ENCODE results near the gene NIPAL1.

Gene NIPAL1

DNA sequence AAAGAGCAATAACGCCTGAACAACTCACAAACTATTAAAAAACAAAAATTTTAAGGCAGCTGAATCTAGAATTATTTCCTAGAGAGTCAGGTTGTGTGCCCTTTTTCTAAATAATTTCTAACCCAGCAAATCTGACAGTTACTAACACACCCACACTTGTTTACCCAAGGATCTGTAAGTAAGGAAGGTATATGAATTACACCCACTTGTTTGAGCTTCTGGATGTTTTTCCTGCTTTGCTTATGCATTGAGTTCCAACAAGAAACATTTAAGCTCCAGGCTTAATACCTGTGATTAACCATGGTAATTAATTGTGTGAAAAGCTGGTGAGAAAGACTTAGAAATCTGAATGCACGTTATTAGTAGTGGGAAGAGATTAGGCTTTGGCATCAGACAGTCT, 1.5 kb downstream of the NIPAL1 start:
- no peak overlapping the region for H3K9ac ChIP-seq
- no peaks in the 10 kb centered on the region for H3K36me3 ChIP-seq
- no peak overlapping the region for H3K27ac ChIP-seq
- H3K4me1 ChIP-seq: peaks cover 5 to 17% (median 12%) of the 10 kb centered on the region in 10 experiments; a peak in 15 of 20 replicates
- no peak overlapping the region for H3K4me2 ChIP-seq
- peaks cover 0 to 4% (median 0%) of the 10 kb centered on the region in 11 experiments; a peak in 1 of 22 replicates for H4K20me1 ChIP-seq
- peaks cover 7 to 24% (median 18%) of the 10 kb centered on the region in 11 experiments; a peak in 21 of 22 replicates for H3K27me3 ChIP-seq
- no peak for TF ChIP-seq Cebpa-rat (IDR thresholded peaks at IDR 0.05)
- H3K9me3 ChIP-seq (replicated peaks in 1 of 11): no peaks in the 10 kb centered on the region; a peak in 1 of 22 replicates
- H3K4me3 ChIP-seq: no peak overlapping the region

DNA sequence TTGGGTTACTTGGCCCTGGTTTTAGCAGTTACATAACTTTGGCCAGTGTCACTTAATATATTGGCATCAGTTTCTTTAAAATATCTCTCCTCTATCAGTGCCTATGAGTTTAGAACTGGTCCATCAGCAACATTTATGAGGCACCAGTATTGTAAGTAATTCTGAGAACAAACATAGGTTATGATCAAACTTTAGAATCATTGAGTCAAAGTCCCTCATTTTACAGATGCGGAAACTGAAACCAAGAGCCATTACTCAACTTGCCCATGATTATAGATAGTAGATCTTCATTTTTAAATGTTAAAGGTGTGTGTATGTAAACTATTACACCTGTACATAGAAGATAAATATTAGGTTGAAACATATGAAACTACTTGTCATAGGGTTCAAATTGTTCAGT, 4.5 kb downstream of the NIPAL1 start:
- TF ChIP-seq Cebpa-rat (IDR thresholded peaks at IDR 0.05): no peak
- Histone ChIP-seq H3K9ac (no peak overlapping the region), H3K27ac (no peak overlapping the region), H3K4me1 (peaks cover 0 to 10% (median 7%) of the 10 kb centered on the region in 10 experiments; a peak in 9 of 20 replicates), H3K27me3 (peaks cover 7 to 24% (median 18%) of the 10 kb centered on the region in 11 experiments; a peak in 21 of 22 replicates), H3K36me3 (no peaks in the 10 kb centered on the region), H3K9me3 (replicated peaks in 1 of 11) (no peaks in the 10 kb centered on the region), H4K20me1 (peaks cover 0 to 4% (median 0%) of the 10 kb centered on the region in 11 experiments; a peak in 1 of 22 replicates), H3K4me3 (no peak overlapping the region), H3K4me2 (no peak overlapping the region)

DNA sequence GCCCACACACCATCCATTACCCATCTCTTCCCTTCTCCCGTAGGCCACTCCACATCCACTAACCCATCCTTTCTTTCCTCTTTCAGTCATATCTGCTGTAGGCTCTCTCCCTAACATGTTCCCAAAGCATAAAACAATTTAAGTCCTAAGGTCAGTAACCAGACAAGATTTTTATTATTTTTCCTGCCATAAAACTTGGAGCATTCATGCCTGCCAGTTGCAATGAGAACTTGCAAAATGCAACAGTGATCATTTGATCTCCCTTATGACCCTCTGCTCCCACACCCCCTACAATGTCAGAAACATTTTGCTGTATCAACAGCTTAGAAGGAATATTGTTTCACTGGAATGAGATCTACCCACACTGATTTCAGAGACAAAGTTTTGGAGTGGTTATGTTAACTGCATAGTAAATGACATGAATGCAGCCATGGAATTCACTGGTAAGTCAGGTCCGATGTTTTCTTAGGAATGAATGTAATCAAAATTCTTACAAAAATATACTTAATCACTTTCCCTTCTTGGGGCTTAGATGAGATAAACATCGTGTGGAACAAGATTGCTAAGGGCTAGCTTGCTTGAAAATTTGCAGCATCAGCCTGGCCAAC, 5.7 kb downstream of the NIPAL1 start:
- no peaks in the 10 kb centered on the region for H3K36me3 ChIP-seq
- no peak overlapping the region for H3K4me3 ChIP-seq
- H3K9me3 ChIP-seq (replicated peaks in 1 of 11): no peaks in the 10 kb centered on the region
- peaks cover 3 to 18% (median 12%) of the 10 kb centered on the region in 11 experiments; a peak in 21 of 22 replicates for H3K27me3 ChIP-seq
- H3K27ac ChIP-seq: no peak overlapping the region
- no peak for TF ChIP-seq Cebpa-rat (IDR thresholded peaks at IDR 0.05)
- H3K4me2 ChIP-seq: no peak overlapping the region
- peaks cover 0 to 4% (median 0%) of the 10 kb centered on the region in 11 experiments; a peak in 1 of 22 replicates for H4K20me1 ChIP-seq
- no peak overlapping the region for H3K9ac ChIP-seq
- H3K4me1 ChIP-seq: peaks cover 0 to 3% (median 2%) of the 10 kb centered on the region in 10 experiments; a peak in 7 of 20 replicates

DNA sequence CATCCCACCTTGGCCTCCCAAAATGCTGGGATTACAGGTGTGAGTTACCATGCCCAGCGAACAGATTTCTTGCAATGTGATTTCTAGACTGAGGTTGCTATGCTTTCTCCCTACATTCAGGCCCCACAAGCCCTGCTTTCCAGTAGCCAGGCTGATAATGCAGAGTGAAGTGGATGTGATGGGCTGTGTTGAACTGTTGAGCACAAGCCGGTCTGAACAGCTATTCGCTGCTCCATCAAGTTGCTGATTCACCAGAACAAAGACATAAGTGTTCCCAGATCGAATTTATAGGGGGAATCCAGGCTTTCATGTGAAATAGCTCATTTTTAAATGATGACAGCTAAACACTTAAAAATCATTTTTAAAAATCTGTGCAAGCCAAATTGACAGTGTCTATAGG, 8.0 kb downstream of the NIPAL1 start:
- H3K27me3 ChIP-seq: no peaks in the 10 kb centered on the region
- peaks cover 0 to 7% (median 0%) of the 10 kb centered on the region in 10 experiments; a peak in 1 of 20 replicates for H3K4me1 ChIP-seq
- H3K9me3 ChIP-seq (replicated peaks in 1 of 11): peaks cover 0 to 5% (median 0%) of the 10 kb centered on the region in 11 experiments; a peak in 1 of 22 replicates
- H3K36me3 ChIP-seq: no peaks in the 10 kb centered on the region
- no peak overlapping the region for H3K27ac ChIP-seq
- no peak for TF ChIP-seq Cebpa-rat (IDR thresholded peaks at IDR 0.05)
- H3K4me3 ChIP-seq: no peak overlapping the region
- H3K4me2 ChIP-seq: no peak overlapping the region
- no peaks in the 10 kb centered on the region for H4K20me1 ChIP-seq
- H3K9ac ChIP-seq: no peak overlapping the region

DNA sequence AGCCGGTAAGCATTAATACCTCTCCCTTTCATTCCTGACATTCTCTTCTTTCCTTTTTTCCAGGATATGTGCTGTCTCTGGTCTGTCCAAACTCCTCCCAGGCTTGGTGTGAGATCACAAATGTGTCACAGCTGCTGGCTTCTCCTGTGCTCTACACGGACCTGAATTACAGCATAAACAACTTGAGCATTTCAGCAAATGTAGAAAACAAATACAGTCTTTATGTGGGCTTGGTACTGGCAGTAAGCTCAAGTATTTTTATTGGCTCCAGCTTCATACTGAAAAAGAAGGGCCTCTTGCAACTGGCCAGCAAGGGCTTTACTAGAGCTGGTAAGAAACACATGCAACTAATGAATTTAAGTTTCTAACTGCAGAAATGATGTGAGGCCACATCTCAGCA, 8.4 kb downstream of the NIPAL1 start:
- Histone ChIP-seq H3K9ac (no peak overlapping the region), H3K27ac (no peak overlapping the region), H3K27me3 (no peaks in the 10 kb centered on the region), H4K20me1 (no peaks in the 10 kb centered on the region), H3K4me2 (no peak overlapping the region), H3K4me3 (no peak overlapping the region), H3K4me1 (peaks cover 0 to 7% (median 0%) of the 10 kb centered on the region in 10 experiments; a peak in 1 of 20 replicates), H3K36me3 (no peaks in the 10 kb centered on the region), H3K9me3 (replicated peaks in 1 of 11) (peaks cover 0 to 5% (median 0%) of the 10 kb centered on the region in 11 experiments; a peak in 1 of 22 replicates)
- no peak for TF ChIP-seq Cebpa-rat (IDR thresholded peaks at IDR 0.05)

DNA sequence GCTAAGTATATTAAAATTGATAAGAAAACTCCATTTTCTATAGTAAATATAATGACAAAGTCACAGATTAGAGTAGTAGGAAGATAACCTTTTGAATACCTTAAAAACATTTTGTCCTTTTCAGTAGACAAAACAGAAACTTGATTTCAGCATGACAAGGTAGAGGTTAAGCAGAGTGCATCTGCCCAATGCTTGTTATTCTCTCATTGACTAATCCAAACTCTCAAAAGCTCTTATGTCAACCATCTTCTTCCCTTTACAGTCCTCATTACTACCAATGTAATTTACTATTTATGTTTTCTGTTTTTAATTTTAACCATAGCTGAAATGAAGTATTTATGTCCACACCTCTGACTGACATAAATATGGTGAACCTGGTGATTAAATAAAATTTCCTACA, 11.1 kb downstream of the NIPAL1 start:
- peaks cover 0 to 7% (median 0%) of the 10 kb centered on the region in 10 experiments; a peak in 1 of 20 replicates for H3K4me1 ChIP-seq
- peaks cover 0 to 5% (median 0%) of the 10 kb centered on the region in 11 experiments; a peak in 1 of 22 replicates for H3K9me3 ChIP-seq (replicated peaks in 1 of 11)
- no peak overlapping the region for H3K4me2 ChIP-seq
- H4K20me1 ChIP-seq: no peaks in the 10 kb centered on the region
- H3K9ac ChIP-seq: no peak overlapping the region
- no peak overlapping the region for H3K4me3 ChIP-seq
- no peak for TF ChIP-seq Cebpa-rat (IDR thresholded peaks at IDR 0.05)
- no peaks in the 10 kb centered on the region for H3K27me3 ChIP-seq
- H3K36me3 ChIP-seq: no peaks in the 10 kb centered on the region
- no peak overlapping the region for H3K27ac ChIP-seq

DNA sequence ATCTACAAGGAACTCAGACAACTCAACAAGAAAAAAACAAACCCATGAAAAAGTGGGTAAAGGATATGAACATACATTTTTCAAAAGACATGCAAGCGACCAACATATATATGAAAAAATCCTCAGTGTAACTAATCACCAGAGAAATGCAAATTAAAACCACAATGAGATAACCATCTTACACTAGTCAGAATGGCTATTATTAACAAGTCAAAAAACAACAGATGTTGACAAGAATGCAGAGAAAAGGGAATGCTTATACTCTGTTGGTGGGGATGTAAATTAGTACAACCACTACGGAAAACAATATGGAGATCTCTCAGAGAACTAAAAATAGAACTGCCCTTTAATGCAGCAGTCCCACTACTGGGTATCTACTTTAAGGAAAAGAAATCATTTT, 12.1 kb downstream of the NIPAL1 start:
- Histone ChIP-seq H3K36me3 (no peaks in the 10 kb centered on the region), H3K9ac (no peak overlapping the region), H4K20me1 (no peaks in the 10 kb centered on the region), H3K27me3 (no peaks in the 10 kb centered on the region), H3K4me1 (peaks cover 0 to 7% (median 0%) of the 10 kb centered on the region in 10 experiments; a peak in 1 of 20 replicates), H3K4me3 (no peak overlapping the region), H3K4me2 (peak overlapping the region in 2 of 11 experiments; percentile 4 to 21; a peak in 2 of 22 replicates), H3K9me3 (replicated peaks in 1 of 11) (peaks cover 0 to 5% (median 0%) of the 10 kb centered on the region in 11 experiments; a peak in 1 of 22 replicates), H3K27ac (no peak overlapping the region)
- TF ChIP-seq Cebpa-rat (IDR thresholded peaks at IDR 0.05): no peak

DNA sequence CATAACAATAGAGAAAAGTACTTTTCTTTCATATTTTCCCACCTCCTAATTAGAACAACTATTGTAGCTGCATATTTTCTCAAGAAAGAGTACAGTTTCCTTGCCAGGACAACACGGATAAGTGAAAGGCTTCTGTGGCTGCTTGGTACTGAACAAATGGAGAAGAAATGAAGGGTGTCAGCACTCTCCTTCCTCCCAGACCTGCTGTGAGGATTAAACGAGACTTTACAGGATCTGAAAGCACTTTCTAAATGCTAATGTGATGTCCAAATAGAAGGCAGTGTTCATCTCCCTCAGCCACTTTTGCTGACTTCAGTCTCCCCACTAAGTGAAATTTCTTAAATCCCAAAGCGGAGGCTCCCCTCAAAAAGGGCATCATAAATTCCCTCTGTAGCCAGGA, 13.9 kb downstream of the NIPAL1 start:
- Histone ChIP-seq H3K4me2 (no peak overlapping the region), H3K4me3 (no peak overlapping the region), H3K36me3 (no peaks in the 10 kb centered on the region), H3K9ac (no peak overlapping the region), H3K9me3 (replicated peaks in 1 of 11) (peaks cover 0 to 5% (median 0%) of the 10 kb centered on the region in 11 experiments; a peak in 1 of 22 replicates), H4K20me1 (no peaks in the 10 kb centered on the region), H3K4me1 (peaks cover 0 to 7% (median 0%) of the 10 kb centered on the region in 10 experiments; a peak in 2 of 20 replicates), H3K27ac (no peak overlapping the region), H3K27me3 (no peaks in the 10 kb centered on the region)
- no peak for TF ChIP-seq Cebpa-rat (IDR thresholded peaks at IDR 0.05)

DNA sequence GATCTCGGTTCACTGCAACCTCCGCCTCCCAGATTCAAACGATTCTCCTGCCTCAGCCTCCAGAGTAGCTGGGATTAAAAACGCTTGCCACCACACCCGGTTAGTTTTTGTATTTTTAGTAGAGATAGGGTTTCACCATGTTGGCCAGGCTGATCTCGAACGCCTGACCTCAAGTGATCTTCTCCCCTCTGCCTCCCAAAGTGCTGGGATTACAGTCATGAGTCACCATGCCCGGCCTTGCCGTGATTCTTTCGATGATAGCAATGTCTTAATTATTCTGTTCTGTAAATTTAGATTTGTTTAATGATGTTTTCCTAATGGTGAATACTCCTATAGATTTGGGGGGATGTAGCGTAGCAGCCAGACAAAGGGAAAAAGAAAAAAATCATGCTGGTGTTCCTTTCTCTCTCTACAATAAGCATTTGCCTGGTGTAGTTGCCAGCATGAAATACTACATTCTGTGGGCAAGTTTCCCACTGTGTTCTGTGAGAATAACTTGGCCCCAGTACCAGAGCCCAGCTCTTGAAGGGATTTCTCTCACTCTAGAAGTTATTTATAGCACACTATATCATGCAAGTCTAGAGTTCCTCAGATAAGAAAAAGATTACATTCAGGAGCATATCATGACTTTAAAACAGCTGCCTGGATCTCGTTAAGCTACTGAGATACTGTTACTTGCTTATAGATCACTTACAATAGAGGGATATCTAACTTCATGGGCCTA, 15.4 kb downstream of the NIPAL1 start:
- Histone ChIP-seq H3K9ac (no peak overlapping the region), H3K27ac (no peak overlapping the region), H3K36me3 (no peaks in the 10 kb centered on the region), H4K20me1 (no peaks in the 10 kb centered on the region), H3K27me3 (no peaks in the 10 kb centered on the region), H3K9me3 (replicated peaks in 1 of 11) (peaks cover 0 to 5% (median 0%) of the 10 kb centered on the region in 11 experiments; a peak in 1 of 22 replicates), H3K4me3 (no peak overlapping the region), H3K4me2 (no peak overlapping the region), H3K4me1 (peaks cover 7 to 19% (median 11%) of the 10 kb centered on the region in 10 experiments)
- TF ChIP-seq Cebpa-rat (IDR thresholded peaks at IDR 0.05): no peak
